HG03103 (cell line): ENCODE results near the gene EXOC3L1.

Experiments used
- ATAC-seq: cut with Tn5 transposase; IDR thresholded peaks from one replicate; pipeline ENCODE4 v1.9.1; 2021; ENCODE audit warnings: low read depth; ENCODE audit not compliant: unreplicated experiment

Gene EXOC3L1

DNA sequence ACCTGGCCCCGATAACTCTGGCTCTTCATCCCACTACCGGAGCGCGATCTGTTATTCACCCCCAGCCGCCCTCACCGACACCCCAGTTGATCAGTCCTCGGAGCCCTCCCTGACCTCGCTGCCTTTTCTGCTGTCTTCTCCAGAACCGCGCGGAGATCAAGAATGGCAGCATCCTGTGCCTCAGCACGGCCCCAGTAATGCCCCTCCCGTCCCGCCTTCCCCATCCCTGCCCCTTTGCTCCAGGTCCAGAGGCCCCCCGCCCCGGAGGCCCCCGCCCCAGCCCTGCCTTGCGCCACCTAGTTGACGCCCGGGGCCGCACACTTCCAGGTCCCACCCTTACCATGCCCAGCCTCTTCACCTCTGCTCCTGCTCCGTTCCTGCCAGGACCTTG lies 9.9 kb upstream of the EXOC3L1 start:
- ATAC-seq = no peak

- no peak for ATAC-seq
Measured at GRCh38 chr16:67199011-67199807, 9.3 kb upstream of the EXOC3L1 start, which contains the start of gene ELMO3. TSS of gene ELMO3 (plus strand) at chr16:67199131. CDS start at chr16:67199327, 196 bp downstream.

DNA sequence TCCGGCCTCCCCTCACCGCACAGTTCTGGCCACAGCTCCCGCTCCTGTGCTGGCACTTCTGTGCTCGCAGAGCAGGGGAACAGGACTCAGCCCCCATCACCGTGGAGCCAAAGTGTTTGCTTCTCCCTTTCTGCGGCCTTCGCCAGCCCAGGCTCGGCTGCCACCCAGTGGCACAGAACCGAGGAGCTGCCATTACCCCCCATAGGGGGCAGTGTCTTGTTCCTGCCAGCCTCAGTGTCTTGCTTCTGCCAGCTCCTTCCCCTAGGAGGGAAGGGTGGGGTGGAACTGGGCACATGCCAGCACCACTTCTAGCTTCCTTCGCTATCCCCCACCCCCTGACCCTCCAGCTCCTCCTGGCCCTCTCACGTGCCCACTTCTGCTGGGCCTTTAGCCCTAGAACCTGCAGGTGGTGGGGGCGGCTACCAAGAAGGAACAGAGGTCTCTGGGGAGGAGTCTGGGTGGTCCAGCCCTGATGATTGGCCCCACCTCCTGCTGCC lies 8.3 kb upstream of the EXOC3L1 start:
- no peak for ATAC-seq

GRCh38 chr16:67197704-67198103 lies 7.8 kb upstream of the EXOC3L1 start:
- no peak for ATAC-seq

DNA sequence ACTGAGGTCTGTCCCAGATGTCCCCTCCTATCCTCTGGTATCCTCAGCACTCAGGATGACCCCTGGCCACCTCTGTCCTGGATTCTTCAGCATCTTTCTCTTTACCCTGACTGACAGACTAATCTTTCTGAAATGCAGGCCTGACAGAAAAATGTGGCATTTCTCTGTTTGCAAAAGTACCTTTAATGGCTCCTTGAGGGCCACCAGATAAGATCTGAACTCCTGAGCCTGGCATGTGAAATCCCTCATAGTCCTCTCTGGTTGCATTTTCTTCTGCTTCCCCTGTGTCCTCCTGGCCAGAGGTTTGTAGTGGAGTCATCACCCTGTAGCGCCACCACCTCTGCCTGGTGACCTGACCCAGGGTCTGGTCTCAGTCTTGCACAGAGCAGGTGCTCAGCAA lies 6.9 kb upstream of the EXOC3L1 start:
- ATAC-seq = no peak

- ATAC-seq = no peak
Measured at GRCh38 chr16:67195676-67196075, 5.7 kb upstream of the EXOC3L1 start.

DNA sequence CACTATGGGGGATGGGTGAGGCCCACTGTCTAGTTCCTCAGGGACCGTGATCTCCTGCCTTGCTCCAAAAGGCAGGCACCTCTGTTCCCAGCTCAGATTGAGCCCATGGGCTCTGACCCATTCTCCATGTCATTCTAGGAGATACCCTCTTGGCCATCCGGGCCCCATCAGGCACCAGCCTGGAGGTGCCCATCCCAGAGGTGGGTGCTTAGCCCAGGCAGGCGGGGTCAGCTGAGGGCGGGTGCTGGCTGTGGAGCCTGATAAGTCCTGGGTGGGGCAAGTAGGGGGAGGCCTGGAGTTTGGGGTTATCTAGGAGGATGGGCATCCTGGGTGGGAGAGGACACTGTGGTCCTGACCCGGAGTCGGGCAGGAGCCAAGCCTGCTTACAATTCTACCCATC lies 4.3 kb upstream of the EXOC3L1 start:
- ATAC-seq = no peak

- no peak for ATAC-seq
Measured at GRCh38 chr16:67193536-67193935, 3.6 kb upstream of the EXOC3L1 start.

GRCh38 chr16:67192781-67193361 lies 2.9 kb upstream of the EXOC3L1 start:
- ATAC-seq = no peak

GRCh38 chr16:67191995-67192681 lies 2.2 kb upstream of the EXOC3L1 start, which contains the start of gene E2F4:
TSS of gene E2F4 (plus strand) at chr16:67192155. CDS start at chr16:67192228, 73 bp downstream.
- ATAC-seq = peak; percentile 85

- no peak for ATAC-seq
Measured at GRCh38 chr16:67191411-67191994, 1.6 kb upstream of the EXOC3L1 start.

- ATAC-seq = no peak
Measured at GRCh38 chr16:67190448-67191399, 788 bp upstream of the EXOC3L1 start.

DNA sequence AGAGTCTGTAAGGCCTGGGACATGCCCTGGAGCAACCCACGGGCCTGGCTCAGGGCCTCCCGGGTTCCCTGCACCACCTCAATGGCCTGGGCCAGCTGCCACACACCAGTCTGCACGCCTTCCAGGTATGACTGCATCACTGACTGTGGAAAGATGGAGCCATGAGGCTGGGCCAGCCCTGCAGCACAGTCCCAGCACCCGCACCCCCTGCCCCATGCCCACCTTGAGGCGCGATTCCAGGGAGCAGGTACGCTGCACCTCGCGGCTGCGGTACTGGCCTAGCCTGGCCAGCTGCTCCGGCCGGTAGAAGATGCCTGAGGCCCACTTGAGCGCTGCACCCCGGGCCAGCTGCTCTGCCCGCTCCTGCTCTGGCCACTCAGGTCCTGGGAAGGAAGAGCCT lies 1.1 kb downstream of the EXOC3L1 start:
- no peak for ATAC-seq

DNA sequence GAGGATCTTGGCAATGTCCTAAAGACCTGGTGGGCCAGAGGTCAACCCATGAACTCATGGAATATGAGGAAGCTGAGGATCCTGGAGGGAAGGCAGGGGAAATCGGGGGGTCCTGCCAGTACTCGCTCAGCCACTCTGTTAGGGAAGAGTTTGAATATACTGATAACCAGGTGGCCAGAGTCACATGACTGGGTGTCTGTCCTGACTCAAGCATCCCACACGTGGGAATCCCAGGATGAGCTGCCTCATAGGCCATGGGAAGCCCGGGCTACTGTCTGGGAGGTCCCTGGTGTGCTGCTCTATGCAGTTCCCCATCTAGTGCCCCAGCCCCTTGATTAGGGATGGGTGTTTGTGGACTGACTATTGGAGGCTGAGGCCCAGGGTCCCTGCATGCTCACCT lies 1.6 kb downstream of the EXOC3L1 start:
- ATAC-seq = no peak

- no peak for ATAC-seq
Measured at GRCh38 chr16:67187175-67187890, 2.6 kb downstream of the EXOC3L1 start.

- no peak for ATAC-seq
Measured at GRCh38 chr16:67186550-67186950, 3.4 kb downstream of the EXOC3L1 start.

- ATAC-seq = no peak
Measured at GRCh38 chr16:67185651-67186134, 4.2 kb downstream of the EXOC3L1 start.

- no peak for ATAC-seq
Measured at GRCh38 chr16:67184995-67185650, 4.8 kb downstream of the EXOC3L1 start.
